Measurements from ENCODE around the gene ZNF564. TPM values are rescaled to one million over a fixed set of nuclear protein-coding genes. Genes with fewer than 3 reads are reported as not detected.

ZNF564 gene
- total and polyA plus RNA-seq, 2 of the 8 experiments (the other 6 are each of a cell fraction or from before 2014, with no cell fraction given) = 0.89 to 10.4 TPM

DNA sequence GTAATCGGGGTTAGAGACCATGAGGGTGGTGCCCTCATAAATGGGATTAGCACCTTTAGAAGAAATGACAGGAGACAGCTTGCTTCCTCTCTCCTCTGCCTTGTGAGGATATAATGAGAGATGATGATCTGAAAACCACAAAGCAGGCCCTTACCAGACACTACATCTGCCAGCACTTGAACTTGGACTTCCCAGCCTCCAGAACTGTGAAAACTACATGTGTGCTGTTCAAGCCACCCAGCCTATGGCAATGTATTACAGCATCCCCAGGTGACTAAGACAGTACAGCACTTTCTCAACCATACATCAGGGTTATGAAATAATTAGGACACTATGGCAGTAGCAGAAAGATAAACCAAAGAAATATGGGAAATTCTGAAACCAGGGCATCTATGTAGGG, 7.4 kb downstream of the ZNF564 start:
- WGBS, 2 experiments (ENCODE audit: extremely low coverage in 1 of 2, insufficient coverage in 1 of 2, insufficient read length in 1 of 2, insufficient replicate concordance in 2 of 2, low coverage in 1 of 2, low lambda C conversion rate in 2 of 2, missing lambda C conversion rate in 1 of 2) = 91% methylated on average over 1 of the region's 1 CpG; no CpG with 5 or more reads in 1 of the 2 experiments
- H2AFZ ChIP-seq (ENCODE audit: low read length) = no peak overlapping the region
- ChIA-PET POLR2A (ENCODE audit: partially characterized antibody) (no interaction called here), CTCF (ENCODE audit: partially characterized antibody) (no interaction called here)
- peaks cover 2 to 5% of the 10 kb centered on the region in 2 experiments; a peak in 2 of 4 replicates for H3K9me3 ChIP-seq (ENCODE audit: insufficient read depth in 2 of 2, low read depth in 1 of 2, low read length in 1 of 2)
- H3K79me1 ChIP-seq (ENCODE audit: low read depth, low read length) = peaks cover 4% of the 10 kb centered on the region
- FAIRE-seq (no peak), DNase-seq (ENCODE audit: low read depth in 1 of 2, low spot score in 2 of 2) (no peak)
- no peak overlapping the region for H3K23ac ChIP-seq (ENCODE audit: insufficient read length)
- no peak overlapping the region for H3K4me2 ChIP-seq (ENCODE audit: insufficient read depth in 1 of 2, low read depth in 2 of 2, low read length in 2 of 2)
- no peak overlapping the region for H2BK15ac ChIP-seq (ENCODE audit: low read length)
- no peak overlapping the region for H4K8ac ChIP-seq (ENCODE audit: extremely low read depth, insufficient read depth, low read length)
- H4K5ac ChIP-seq (ENCODE audit: insufficient read length, low read depth, low read length) = no peak overlapping the region
- no peak overlapping the region for H3K56ac ChIP-seq (replicated peaks; ENCODE audit: insufficient read length, low read depth, low read length)
- no peak overlapping the region for H2AK5ac ChIP-seq (ENCODE audit: low read depth, low read length)
- no peak overlapping the region for H2BK5ac ChIP-seq (ENCODE audit: low read depth, low read length)
- peaks cover 0 to 44% of the 10 kb centered on the region in 2 experiments; a peak in 3 of 4 replicates for H3K79me2 ChIP-seq (ENCODE audit: control insufficient read depth in 1 of 2, insufficient read depth in 2 of 2, low read length in 2 of 2)
- no peak overlapping the region for H3K9ac ChIP-seq (replicated peaks in 1 of 4; ENCODE audit: extremely low read depth in 1 of 4, low read depth in 3 of 4, low read length in 3 of 4)
- H3K14ac ChIP-seq (ENCODE audit: insufficient read length) = no peak overlapping the region
- peaks cover 0 to 11% (median 3%) of the 10 kb centered on the region in 4 experiments; a peak in 2 of 8 replicates for H3K36me3 ChIP-seq (ENCODE audit: control insufficient read depth in 2 of 4, insufficient read depth in 4 of 4, low read length in 3 of 4)
- H4K91ac ChIP-seq (replicated peaks; ENCODE audit: insufficient read length, low read length) = no peak overlapping the region
- H3K4me3 ChIP-seq (ENCODE audit: extremely low read depth in 1 of 4, insufficient read depth in 2 of 4, low read depth in 3 of 4, low read length in 4 of 4) = no peak overlapping the region
- H2BK120ac ChIP-seq (replicated peaks; ENCODE audit: low read depth, low read length) = no peak overlapping the region
- TF ChIP-seq HDAC2 (IDR thresholded peaks at IDR 0.05; ENCODE audit: borderline replicate concordance in 1 of 2, low read depth in 2 of 2, low read length in 2 of 2) (no peak), CBX8 (IDR thresholded peaks at IDR 0.05; ENCODE audit: borderline replicate concordance, low read depth, low read length) (no peak), SRF (IDR thresholded peaks at IDR 0.05; ENCODE audit: low read depth, low read length) (no peak), FOSL1 (IDR thresholded peaks at IDR 0.05; ENCODE audit: insufficient read depth, low read depth, low read length) (no peak), ASH2L (IDR thresholded peaks at IDR 0.05; ENCODE audit: low read length) (no peak)
- no peak overlapping the region for H3K4ac ChIP-seq (replicated peaks; ENCODE audit: insufficient read length, low read depth, low read length)
- no peaks in the 10 kb centered on the region for H3K4me1 ChIP-seq (replicated peaks in 1 of 4; ENCODE audit: control insufficient read depth in 3 of 4, insufficient read depth in 4 of 4, low read length in 3 of 4)
- no peak overlapping the region for H3K27ac ChIP-seq (ENCODE audit: low read depth, low read length)
- no peak overlapping the region for H3K18ac ChIP-seq (ENCODE audit: extremely low read depth, low read length)
- H2BK12ac ChIP-seq (ENCODE audit: low read depth, low read length) = no peak overlapping the region
- no peak overlapping the region for H2BK20ac ChIP-seq (ENCODE audit: low read length)
- no peaks in the 10 kb centered on the region for H3K27me3 ChIP-seq (replicated peaks in 1 of 4; ENCODE audit: control insufficient read depth in 3 of 4, extremely low read depth in 1 of 4, insufficient read depth in 3 of 4, low read length in 3 of 4)
- H3K23me2 ChIP-seq (ENCODE audit: low read depth, low read length) = no peaks in the 10 kb centered on the region
- peaks cover 0 to 5% of the 10 kb centered on the region in 2 experiments for H4K20me1 ChIP-seq (replicated peaks in 1 of 2; ENCODE audit: control insufficient read depth in 1 of 2, insufficient read depth in 2 of 2, low read length in 2 of 2)
